H1 (cell line): Measurements from ENCODE around the gene NMT1. TPM values are rescaled to one million over a fixed set of nuclear protein-coding genes. Genes with fewer than 3 reads are reported as not detected.

Experiments
- CTCF ChIA-PET: fragments of 300-600 bp; sonication (Branson Sonifier 250); formaldehyde crosslinking; loops from one replicate; lab custom pipeline; 2021; ENCODE audit not compliant: partially characterized antibody; lab: Charles Lee
- POLR2A ChIA-PET: fragments of 300-600 bp; sonication (Branson Sonifier 250); formaldehyde crosslinking; loops from one replicate; lab custom pipeline; 2021; ENCODE audit warnings: inconsistent platforms; ENCODE audit not compliant: partially characterized antibody; lab: Charles Lee
- DNase-seq, 2 experiments: peaks; one replicate each; pipeline versions ENCODE4 v3.0.0 to v3.0.0-alpha.2; 2010 to 2022; ENCODE audit warnings: low spot score in 2 of 2, low read depth in 1 of 2, mixed read lengths in 1 of 2
- FAIRE-seq: peaks from 2 replicates; lab custom pipeline; 2011; peaks lifted over from hg19 to GRCh38; lab: Jason Lieb, UNC
- H2AFZ ChIP-seq: 2 replicates; pipeline ENCODE4 v1.8.1; 2012; ENCODE audit warnings: low read length, inconsistent platforms
- H2AK5ac ChIP-seq: 2 replicates; pipeline ENCODE4 v1.6.1; 2013; ENCODE audit warnings: low read depth, low read length
- H2BK120ac ChIP-seq: replicated peaks from 2 replicates; pipeline ENCODE3; 2013; ENCODE audit warnings: low read depth, low read length, inconsistent platforms
- H2BK12ac ChIP-seq: 2 replicates; pipeline ENCODE4 v1.6.1; 2013; ENCODE audit warnings: low read depth, low read length
- H2BK15ac ChIP-seq: 2 replicates; pipeline ENCODE4 v1.6.1; 2013; ENCODE audit warnings: low read length
- H2BK20ac ChIP-seq: 2 replicates; pipeline ENCODE4 v1.6.1; 2013; ENCODE audit warnings: low read length
- H2BK5ac ChIP-seq: 2 replicates; pipeline ENCODE4 v1.6.1; 2013; ENCODE audit warnings: low read depth, low read length
- H3K14ac ChIP-seq: 2 replicates; pipeline ENCODE4 v1.6.1; 2013; ENCODE audit warnings: inconsistent platforms; ENCODE audit not compliant: insufficient read length
- H3K18ac ChIP-seq: 2 replicates; pipeline ENCODE4 v1.6.1; 2013; ENCODE audit warnings: low read length; ENCODE audit errors: extremely low read depth
- H3K23ac ChIP-seq: 2 replicates; pipeline ENCODE4 v1.6.1; 2013; ENCODE audit warnings: inconsistent platforms; ENCODE audit not compliant: insufficient read length
- H3K23me2 ChIP-seq: 2 replicates; pipeline ENCODE4 v1.6.1; 2013; ENCODE audit warnings: low read depth, low read length
- H3K27ac ChIP-seq: 2 replicates; pipeline ENCODE4 v1.6.1; 2011; ENCODE audit warnings: low read depth, low read length, inconsistent platforms
- H3K27me3 ChIP-seq, 4 experiments: replicated peaks in 1 of 4; 1 replicate in 1 of 4; 2 replicates in 3 of 4; pipeline versions ENCODE4 v1.6.1 to v1.8.1; 2011 to 2013; ENCODE audit warnings: low read length in 3 of 4, mild to moderate bottlenecking in 3 of 4, inconsistent platforms in 2 of 4, mixed read lengths in 2 of 4, moderate library complexity in 1 of 4; ENCODE audit not compliant: control insufficient read depth in 3 of 4, insufficient read depth in 3 of 4; ENCODE audit errors: extremely low read depth in 1 of 4
- H3K36me3 ChIP-seq, 4 experiments: 2 replicates each; pipeline versions ENCODE4 v1.6.1 to v1.8.1; 2011 to 2013; ENCODE audit warnings: mild to moderate bottlenecking in 4 of 4, low read length in 3 of 4, moderate library complexity in 2 of 4, control low read depth in 1 of 4, inconsistent platforms in 1 of 4; ENCODE audit not compliant: insufficient read depth in 4 of 4, control insufficient read depth in 2 of 4
- H3K4ac ChIP-seq: replicated peaks from 2 replicates; pipeline ENCODE3; 2013; ENCODE audit warnings: low read length, low read depth, mixed read lengths, inconsistent platforms; ENCODE audit not compliant: insufficient read length
- H3K4me1 ChIP-seq, 4 experiments: replicated peaks in 1 of 4; 1 replicate in 1 of 4; 2 replicates in 3 of 4; pipeline versions ENCODE4 v1.6.1 to v1.8.1; 2011 to 2013; ENCODE audit warnings: low read length in 3 of 4, inconsistent platforms in 2 of 4, mixed read lengths in 1 of 4; ENCODE audit not compliant: insufficient read depth in 4 of 4, control insufficient read depth in 3 of 4
- H3K4me2 ChIP-seq, 2 experiments: 2 replicates each; pipeline versions ENCODE4 v1.6.1 to v1.8.1; 2011 to 2013; ENCODE audit warnings: low read depth in 2 of 2, low read length in 2 of 2, control low read depth in 1 of 2, inconsistent platforms in 1 of 2, mild to moderate bottlenecking in 1 of 2; ENCODE audit not compliant: insufficient read depth in 1 of 2
- H3K4me3 ChIP-seq, 4 experiments: fragments of 200-600, 300-600 bp in 1 of 4; sonication (generic), shearing (Covaris generic), sonication (Bioruptor Twin) in 1 of 4; 2 replicates each; pipeline versions ENCODE4 v1.5.1 to v1.8.1; 2011 to 2016; ENCODE audit warnings: low read length in 4 of 4, low read depth in 3 of 4, control low read depth in 2 of 4, inconsistent platforms in 2 of 4, mild to moderate bottlenecking in 2 of 4, mixed read lengths in 1 of 4, moderate library complexity in 1 of 4; ENCODE audit not compliant: insufficient read depth in 2 of 4; ENCODE audit errors: extremely low read depth in 1 of 4
- H3K56ac ChIP-seq: replicated peaks from 2 replicates; pipeline ENCODE3; 2013; ENCODE audit warnings: low read depth, mild to moderate bottlenecking, mixed read lengths, low read length, inconsistent platforms; ENCODE audit not compliant: insufficient read length
- H3K79me1 ChIP-seq: 2 replicates; pipeline ENCODE4 v1.6.1; 2013; ENCODE audit warnings: low read depth, low read length, control low read depth
- H3K79me2 ChIP-seq, 2 experiments: 2 replicates each; pipeline versions ENCODE4 v1.6.1 to v1.8.1; 2012 to 2013; ENCODE audit warnings: low read length in 2 of 2, mild to moderate bottlenecking in 2 of 2, inconsistent platforms in 1 of 2; ENCODE audit not compliant: insufficient read depth in 2 of 2, control insufficient read depth in 1 of 2
- H3K9ac ChIP-seq, 4 experiments: replicated peaks in 1 of 4; 1 replicate in 1 of 4; 2 replicates in 3 of 4; pipeline versions ENCODE4 v1.6.1 to v1.8.1; 2011 to 2013; ENCODE audit warnings: low read depth in 3 of 4, low read length in 3 of 4, control low read depth in 2 of 4, mild to moderate bottlenecking in 2 of 4, moderate library complexity in 2 of 4, inconsistent platforms in 1 of 4; ENCODE audit errors: extremely low read depth in 1 of 4
- H3K9me3 ChIP-seq, 2 experiments: 2 replicates each; pipeline versions ENCODE4 v1.6.1 to v1.8.1; 2012 to 2013; ENCODE audit warnings: mild to moderate bottlenecking in 2 of 2, moderate library complexity in 2 of 2, control low read depth in 1 of 2, inconsistent platforms in 1 of 2, low read depth in 1 of 2, low read length in 1 of 2, mixed read lengths in 1 of 2; ENCODE audit not compliant: insufficient read depth in 2 of 2
- H4K20me1 ChIP-seq, 2 experiments: replicated peaks in 1 of 2; 2 replicates each; pipeline versions ENCODE3 to v1.8.1; 2011 to 2013; ENCODE audit warnings: inconsistent platforms in 2 of 2, low read length in 2 of 2, mild to moderate bottlenecking in 1 of 2; ENCODE audit not compliant: insufficient read depth in 2 of 2, control insufficient read depth in 1 of 2
- H4K5ac ChIP-seq: 2 replicates; pipeline ENCODE4 v1.6.1; 2013; ENCODE audit warnings: low read length, low read depth, mixed read lengths, inconsistent platforms; ENCODE audit not compliant: insufficient read length
- H4K8ac ChIP-seq: 2 replicates; pipeline ENCODE4 v1.8.0; 2013; ENCODE audit warnings: mild to moderate bottlenecking, moderate library complexity, low read length, inconsistent platforms; ENCODE audit not compliant: insufficient read depth; ENCODE audit errors: extremely low read depth
- H4K91ac ChIP-seq: replicated peaks from 2 replicates; pipeline ENCODE3; 2013; ENCODE audit warnings: low read length, mixed read lengths, inconsistent platforms; ENCODE audit not compliant: insufficient read length
- ATF2 ChIP-seq: IDR thresholded peaks from 2 replicates; pipeline ENCODE4 v1.6.1; 2012; ENCODE audit warnings: low read length, inconsistent platforms
- BRCA1 ChIP-seq: IDR thresholded peaks from 2 replicates; pipeline ENCODE4 v1.6.1; 2012; ENCODE audit warnings: low read depth, low read length, improper control_type of control experiment
- E2F6 ChIP-seq: IDR thresholded peaks from 2 replicates; pipeline ENCODE4 v1.6.1; 2012; ENCODE audit warnings: inconsistent platforms
- FOSL1 ChIP-seq: IDR thresholded peaks from 2 replicates; pipeline ENCODE4 v1.6.1; 2011; ENCODE audit warnings: mild to moderate bottlenecking, low read depth, low read length, moderate library complexity; ENCODE audit not compliant: insufficient read depth
- GABPA ChIP-seq: IDR thresholded peaks from 2 replicates; pipeline ENCODE4 v1.6.1; 2011; ENCODE audit warnings: mild to moderate bottlenecking, low read length, moderate library complexity, borderline replicate concordance; ENCODE audit not compliant: insufficient read depth
- HDAC6 ChIP-seq: IDR thresholded peaks from one replicate; pipeline ENCODE4 v1.7.1; 2012; ENCODE audit warnings: low read depth, mild to moderate bottlenecking, inconsistent platforms, low read length, moderate library complexity
- MAFK ChIP-seq: IDR thresholded peaks from 2 replicates; pipeline ENCODE4 v1.6.1; 2012; ENCODE audit warnings: low read depth, mild to moderate bottlenecking, improper control_type of control experiment, low read length
- MAX ChIP-seq: IDR thresholded peaks from 2 replicates; pipeline ENCODE4 v1.6.1; 2012; ENCODE audit warnings: inconsistent platforms
- PHF8 ChIP-seq: fragments of 200-600 bp; sonication (generic); conservative IDR thresholded peaks from 2 replicates; pipeline ENCODE4 v1.7.1; 2012; ENCODE audit warnings: low read depth, mild to moderate bottlenecking, inconsistent platforms, low read length, moderate library complexity
- TAF1 ChIP-seq: IDR thresholded peaks from 2 replicates; pipeline ENCODE4 v1.6.1; 2011; ENCODE audit warnings: mild to moderate bottlenecking, low read depth, low read length
- TCF12 ChIP-seq: IDR thresholded peaks from 2 replicates; pipeline ENCODE4 v1.6.1; 2011; ENCODE audit warnings: low read depth, mild to moderate bottlenecking, low read length
- WGBS, 2 experiments: shearing (Covaris generic) in 1 of 2; methylation state at CpG; one replicate each; pipeline versions ENCODE4 v1.1.6 to v1.1.7; 2013 to 2015; ENCODE audit warnings: low lambda C conversion rate in 2 of 2, mixed read lengths in 2 of 2, inconsistent platforms in 1 of 2, low coverage in 1 of 2, missing lambda C conversion rate in 1 of 2; ENCODE audit not compliant: insufficient replicate concordance in 2 of 2, insufficient coverage in 1 of 2, insufficient read length in 1 of 2; ENCODE audit errors: extremely low coverage in 1 of 2, missing lambda C conversion rate in 1 of 2; 5-methylcytosine and 5-hydroxymethylcytosine counted together
- polyA plus RNA-seq, 7 experiments: library from polyadenylated mRNA; depleted of rRNA in 3 of 7; stranded (reverse) in 5 of 7; unstranded in 2 of 7; fragments of >200 nt in 5 of 7; fragments of 200-250 nt in 2 of 7; gene quantifications; 1 replicate in 5 of 7; 2 replicates in 1 of 7; 4 replicates in 1 of 7; pipeline versions ENCODE4 v1.2.1 to v1.2.3, GENCODE V29; 2011 to 2013; ENCODE audit warnings: missing spikeins in 2 of 7, mixed read lengths in 2 of 7
- total RNA-seq: library from RNA; stranded (reverse); fragmentation: NEBNext Ultra II Directional; extraction: Animal tissue kit (Norgen Biotek cat#: 25700); gene quantifications from 2 replicates; pipeline ENCODE4 v1.2.1, GENCODE V29; 2021

The NMT1 gene
- total and polyA plus RNA-seq, 2 of the 8 experiments (the other 6 are each of a cell fraction or from before 2014, with no cell fraction given): 42.9 to 149 TPM

DNA sequence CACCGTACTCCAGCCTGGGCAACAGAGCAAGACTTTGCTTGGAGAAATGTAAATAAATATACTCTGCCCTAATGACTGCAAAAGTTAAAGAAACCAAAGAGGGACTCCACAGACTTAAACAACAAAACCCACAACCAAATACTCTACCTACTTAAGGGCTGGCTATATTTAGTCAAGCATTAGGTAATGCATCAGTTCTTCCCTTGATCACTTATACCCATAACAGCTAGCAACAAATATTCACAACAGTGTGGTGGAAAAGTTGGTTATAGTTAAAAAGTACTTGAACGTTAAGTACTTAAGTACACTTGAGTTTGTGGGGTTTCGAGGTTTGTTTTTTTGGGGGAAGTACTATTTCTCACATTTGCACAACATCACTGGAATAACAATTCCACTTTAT lies 95.1 kb downstream of the NMT1 start:
- FAIRE-seq: no peak
- WGBS, 2 experiments: 89% methylated on average over 3 of the region's 3 CpGs; no CpG with 5 or more reads in 1 of the 2 experiments
- no peak for TF ChIP-seq MAX
- TF ChIP-seq PHF8: no peak
- no peak for TF ChIP-seq E2F6
- no peak for TF ChIP-seq TCF12
- no peak for TF ChIP-seq HDAC6
- TF ChIP-seq TAF1: no peak
- no peak for TF ChIP-seq MAFK
- TF ChIP-seq GABPA: no peak
- no peak for TF ChIP-seq FOSL1
- TF ChIP-seq ATF2: no peak
- no peak for TF ChIP-seq BRCA1

More for the DNA sequence above, 95.1 kb downstream of the NMT1 start:
- no peak overlapping the region for H2BK15ac ChIP-seq
- no peaks in the 10 kb centered on the region; the same call in 1 of the 2 replicates for H3K79me1 ChIP-seq
- DNase-seq: no peak
- no peak overlapping the region for H3K9ac ChIP-seq
- no peaks in the 10 kb centered on the region for H3K27me3 ChIP-seq
- H3K27ac ChIP-seq: no peak overlapping the region
- H2AFZ ChIP-seq: no peak overlapping the region
- no peaks in the 10 kb centered on the region for H3K36me3 ChIP-seq
- H2BK120ac ChIP-seq: no peak overlapping the region
- no peak overlapping the region for H2BK20ac ChIP-seq
- ChIA-PET CTCF (interaction anchor here (0.7 to 11.5 kb wide), 9 partner anchors 7 to 420 kb away, joined by 3 to 90 read pairs (median 5); partner anchors contain the start of genes ACBD4 and HEXIM1), POLR2A (interaction anchor here (0.9 to 26.8 kb wide), 4 partner anchors 3 to 74 kb away, joined by 3 to 1076 read pairs (median 540); partner anchors contain the start of genes HEXIM1 and HEXIM2)
- peaks cover 3 to 5% of the 10 kb centered on the region in 2 experiments for H4K20me1 ChIP-seq
- H4K8ac ChIP-seq: no peak overlapping the region
- peaks cover 0 to 13% of the 10 kb centered on the region in 2 experiments; a peak in 2 of 4 replicates for H3K79me2 ChIP-seq
- H3K56ac ChIP-seq: no peak overlapping the region
- H3K14ac ChIP-seq: no peak overlapping the region
- H3K4me2 ChIP-seq: no peak overlapping the region
- no peak overlapping the region for H2BK12ac ChIP-seq
- no peaks in the 10 kb centered on the region for H3K9me3 ChIP-seq
- no peak overlapping the region for H3K18ac ChIP-seq
- H3K4me3 ChIP-seq: no peak overlapping the region
- H2BK5ac ChIP-seq: no peak overlapping the region
- no peak overlapping the region for H4K91ac ChIP-seq
- no peak overlapping the region for H2AK5ac ChIP-seq
- no peak overlapping the region for H4K5ac ChIP-seq
- no peak overlapping the region for H3K4ac ChIP-seq
- peaks cover 4% of the 10 kb centered on the region for H3K23me2 ChIP-seq
- peaks cover 0 to 3% (median 0%) of the 10 kb centered on the region in 4 experiments; a peak in 2 of 7 replicates for H3K4me1 ChIP-seq
- no peak overlapping the region for H3K23ac ChIP-seq
